Pons (tissue), 1 donor: ENCODE measurements around the gene ANTXRL.
"Not testable (repeated sequence)": the region's sequence is repeated elsewhere in the genome, so short reads cannot be mapped to it uniquely, and the experiment has no call there.

Source experiments
- DNase-seq: peaks from one replicate; pipeline ENCODE4 v3.0.0-alpha.2; 2016; ENCODE audit warnings: low spot score

Gene ANTXRL

DNA sequence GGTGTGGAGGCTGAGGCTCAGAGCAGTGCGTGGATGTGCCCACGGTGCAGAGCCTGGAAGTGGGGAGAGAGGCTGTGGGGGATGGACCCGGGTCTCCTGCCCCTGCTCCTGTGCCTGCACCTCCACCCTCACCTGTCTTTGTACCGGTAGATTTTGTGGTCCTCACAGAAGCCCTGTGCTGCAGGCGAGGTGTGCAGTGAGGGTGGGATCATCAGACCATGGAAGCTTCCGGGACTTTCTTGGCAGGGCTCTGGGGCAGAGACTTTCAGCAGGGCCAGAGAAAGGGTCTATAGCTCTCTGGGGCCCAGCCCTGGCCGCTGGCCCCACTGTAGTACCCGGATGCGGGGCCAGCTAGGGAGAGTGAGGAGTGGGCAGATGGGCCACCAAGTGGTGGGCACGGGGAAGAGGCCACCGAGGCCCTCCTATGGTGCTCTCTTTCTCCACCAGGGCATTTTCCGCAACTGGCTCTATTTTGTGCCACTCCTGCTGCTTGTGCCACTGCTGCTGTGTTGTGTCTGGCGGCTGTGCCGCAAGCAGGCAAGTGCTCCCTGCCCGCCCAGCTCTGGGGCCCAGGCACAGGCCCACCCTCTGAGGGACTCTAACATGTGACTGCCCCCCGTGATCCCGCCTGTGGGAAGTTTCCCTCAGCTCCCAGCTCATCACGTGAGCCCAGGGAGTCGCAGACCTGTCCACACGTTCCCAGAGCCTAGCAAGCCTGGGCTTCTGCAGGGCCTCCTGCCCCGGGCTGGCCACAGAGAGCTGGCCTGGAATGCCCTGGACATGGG lies 22.1 kb downstream of the ANTXRL start:
- DNase-seq = no peak

DNA sequence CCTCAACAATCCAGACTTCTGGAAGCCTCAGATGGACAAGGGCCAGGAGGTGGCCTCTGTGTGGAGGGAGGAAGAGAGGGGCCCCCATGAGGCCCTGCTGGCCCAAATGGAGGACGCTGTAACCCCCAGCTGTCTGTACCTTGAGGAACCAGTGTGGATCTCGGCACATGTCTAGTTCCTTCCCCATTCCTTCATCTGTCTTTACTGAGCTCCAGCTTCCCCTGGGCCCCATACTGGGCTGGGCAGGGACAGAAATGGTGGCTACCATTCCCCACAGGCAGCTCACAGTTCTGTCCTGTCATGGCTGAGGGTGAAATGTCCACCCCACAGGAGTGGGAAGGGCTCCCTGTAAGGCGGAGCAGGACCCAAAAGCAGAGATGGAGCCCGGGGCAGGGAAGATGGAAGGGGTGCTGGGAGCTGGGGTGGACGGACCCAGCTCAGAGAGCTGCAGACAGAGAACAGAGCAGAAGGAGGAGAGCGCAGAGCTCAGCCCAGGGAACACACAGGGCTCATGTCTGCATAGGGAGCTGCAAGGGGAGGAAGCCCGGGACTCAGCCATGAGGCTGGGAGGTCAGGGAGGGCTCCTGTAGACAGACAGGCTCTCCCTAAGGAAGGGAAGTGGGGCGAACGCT lies 22.8 kb downstream of the ANTXRL start:
- DNase-seq = no peak

DNA sequence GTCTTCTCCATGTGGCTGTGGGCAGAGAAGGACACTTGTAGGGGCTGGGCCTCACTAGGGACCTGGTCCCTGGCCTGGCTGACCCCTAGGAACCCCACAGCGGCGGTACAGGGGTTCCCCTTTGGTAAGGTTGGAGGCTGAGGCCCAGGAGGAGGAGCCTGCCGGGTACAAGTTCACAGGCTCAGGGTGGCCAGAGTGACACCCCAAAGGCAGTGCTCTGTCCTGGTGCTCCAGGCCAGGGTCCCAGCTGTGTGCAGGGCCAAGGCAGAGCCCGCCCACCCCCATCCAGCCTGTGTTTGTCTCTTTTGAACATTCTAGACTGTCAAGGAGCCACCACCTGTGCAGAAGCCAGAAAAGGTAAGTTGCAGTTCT lies 23.3 kb downstream of the ANTXRL start:
- DNase-seq = no peak

DNA sequence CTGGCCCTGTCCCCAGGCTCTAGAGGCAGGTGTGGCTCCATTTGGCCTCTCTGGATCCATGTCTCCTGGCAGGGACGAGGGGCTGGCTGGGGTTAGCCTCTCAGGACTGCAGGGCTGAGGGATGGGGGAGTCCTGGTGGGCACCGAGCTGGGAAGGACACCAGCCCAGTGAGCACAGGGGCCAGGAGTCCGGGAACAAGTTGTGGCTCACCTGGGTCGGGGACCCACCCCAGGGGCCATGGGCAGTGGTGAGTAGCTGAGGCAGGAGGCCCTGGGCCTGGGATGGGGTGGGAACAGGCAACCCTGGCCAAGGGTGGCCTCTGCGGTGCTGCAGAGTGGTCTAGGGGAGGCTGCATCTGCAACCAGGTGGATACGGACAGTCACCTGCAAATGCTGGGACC lies 24.1 kb downstream of the ANTXRL start:
- no peak for DNase-seq

DNA sequence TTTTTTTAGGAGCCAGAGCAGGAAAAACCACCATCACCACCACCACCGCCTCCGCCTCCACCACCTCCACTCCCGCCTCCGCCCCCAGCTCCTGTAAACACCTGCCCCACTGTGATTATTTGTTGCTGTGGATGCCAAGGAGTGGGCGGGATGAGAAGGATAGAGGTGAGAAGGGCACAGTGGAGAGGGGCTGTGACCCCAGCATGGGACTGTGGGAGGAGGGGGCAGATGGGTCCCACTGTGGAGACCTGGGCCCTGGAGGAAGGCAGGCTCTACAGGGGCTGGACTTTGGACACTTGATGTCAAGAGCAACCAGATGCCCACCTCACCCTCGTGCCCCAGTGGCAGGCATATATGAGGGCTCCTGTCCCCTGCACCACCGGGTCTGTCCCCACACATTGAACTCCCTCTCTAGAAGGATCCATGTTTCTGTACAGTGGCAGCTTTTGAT lies 24.7 kb downstream of the ANTXRL start:
- no peak for DNase-seq

DNA sequence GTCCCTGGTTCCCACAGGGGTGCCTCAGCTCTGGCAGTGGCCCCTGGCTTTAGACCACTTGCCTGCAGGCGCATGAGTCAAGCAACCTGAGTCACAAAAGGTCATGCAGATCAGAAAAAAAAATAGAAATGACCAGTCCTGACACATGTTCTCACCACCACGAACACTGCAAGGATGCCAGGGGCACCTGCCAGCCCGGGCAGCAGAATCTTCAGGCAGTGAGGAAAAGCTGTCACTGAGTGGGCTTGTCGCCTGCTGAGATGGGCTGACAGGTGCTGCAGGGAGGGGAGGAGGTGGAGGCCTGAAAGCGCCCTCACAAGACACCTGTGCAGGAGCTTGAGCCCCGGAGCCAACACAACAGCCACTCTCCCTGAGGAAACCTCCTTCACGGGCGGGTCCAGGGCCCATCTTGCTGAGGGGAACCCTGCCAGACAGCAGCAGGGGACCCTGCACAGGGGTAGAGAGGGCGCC lies 25.2 kb downstream of the ANTXRL start:
- DNase-seq = not testable (repeated sequence)

DNA sequence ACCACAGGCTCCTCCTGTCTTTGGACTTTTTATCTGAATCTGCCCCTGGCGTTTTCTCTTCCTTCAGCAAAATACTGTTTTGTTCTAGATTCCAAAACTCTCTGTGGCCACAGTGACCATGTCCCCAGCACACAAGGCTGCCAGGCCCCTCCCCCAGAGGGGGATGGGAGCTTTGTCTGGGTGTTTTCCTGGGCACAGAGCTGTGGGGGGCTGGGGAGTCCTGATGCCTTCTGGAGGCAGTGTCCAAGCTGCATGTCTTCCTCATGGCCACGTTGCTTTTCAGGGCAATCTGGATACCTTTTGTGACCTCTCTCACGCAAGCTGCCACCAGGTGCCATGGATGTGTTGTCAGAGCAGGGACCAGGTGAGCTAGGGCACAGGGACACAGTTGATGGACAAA lies 26.2 kb downstream of the ANTXRL start:
- no peak for DNase-seq

DNA sequence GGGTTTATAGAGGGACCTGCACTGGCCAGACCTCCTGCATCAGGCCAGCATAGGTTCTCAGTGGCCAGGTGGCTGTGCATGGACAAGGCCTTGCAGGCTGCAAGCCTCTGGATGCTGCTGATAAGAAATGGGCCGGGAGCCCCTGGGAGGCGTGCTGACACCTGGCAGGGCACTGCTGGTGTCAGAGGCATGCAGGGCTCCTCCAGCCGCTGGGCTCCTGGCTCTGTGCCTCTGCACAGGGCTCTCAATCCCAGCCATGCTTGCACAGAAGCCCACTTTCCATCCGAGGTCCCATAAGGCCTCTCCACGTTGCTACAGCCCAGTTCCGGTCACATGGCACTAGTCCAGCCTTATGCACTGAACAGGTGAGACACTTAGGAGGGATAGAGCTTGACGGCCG lies 27.3 kb downstream of the ANTXRL start:
- DNase-seq = no peak

DNA sequence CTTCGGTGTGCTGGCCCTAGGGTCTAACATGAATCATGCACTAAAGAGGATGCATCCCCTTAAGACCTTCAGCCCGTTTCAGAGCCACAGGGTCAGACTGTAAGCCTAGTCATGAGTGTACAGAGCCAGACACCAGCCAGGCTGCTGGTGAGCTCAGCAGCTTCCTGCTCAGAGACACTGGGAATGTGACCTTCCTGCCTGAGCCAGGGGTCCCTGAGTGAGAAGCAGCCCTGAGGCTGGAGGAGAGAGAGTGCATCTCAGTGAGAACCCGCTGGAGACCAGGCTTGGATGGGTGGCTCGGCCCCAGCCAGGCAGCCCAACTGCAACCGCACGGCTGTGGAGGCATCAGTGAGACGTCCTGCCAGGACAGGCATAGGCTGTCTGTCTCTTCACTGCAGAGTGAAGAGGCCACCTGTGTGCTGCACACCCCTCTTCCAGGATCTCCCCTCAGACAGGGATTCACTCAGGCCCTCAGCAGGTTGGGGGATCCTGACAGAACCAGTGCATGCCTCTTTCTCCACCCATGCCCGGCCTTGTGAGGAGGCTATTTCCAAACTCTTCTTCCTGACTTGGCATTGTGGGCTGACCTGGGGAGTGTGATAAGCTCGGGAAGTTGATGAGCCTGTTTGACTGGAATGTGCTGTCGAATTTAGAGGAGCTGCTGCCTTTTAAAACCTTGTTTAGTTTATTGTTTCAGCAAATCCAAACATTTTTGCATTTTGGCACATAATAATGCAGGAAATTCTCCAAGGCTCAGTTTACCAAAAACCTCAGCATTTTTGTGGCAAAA lies 28.5 kb downstream of the ANTXRL start:
- not testable (repeated sequence) for DNase-seq

DNA sequence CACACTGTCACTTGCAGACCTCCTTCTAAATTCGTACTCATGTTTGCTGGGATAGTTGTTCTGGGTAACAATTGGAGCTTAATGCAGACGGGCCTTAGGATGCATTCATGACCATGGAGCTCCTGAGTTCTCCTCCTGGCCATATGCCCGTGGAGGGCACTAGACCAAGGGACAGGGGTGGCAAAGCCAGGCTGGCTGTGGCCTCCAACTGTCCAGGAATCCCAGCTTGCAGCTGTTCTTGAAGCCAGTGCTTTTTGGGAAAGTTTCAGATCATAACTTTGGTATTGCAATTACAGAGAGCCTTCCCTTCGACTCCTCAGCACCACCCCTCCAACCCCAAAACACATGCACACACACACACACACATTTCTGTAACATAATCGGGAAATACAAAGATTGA lies 30.6 kb downstream of the ANTXRL start:
- DNase-seq = no peak

DNA sequence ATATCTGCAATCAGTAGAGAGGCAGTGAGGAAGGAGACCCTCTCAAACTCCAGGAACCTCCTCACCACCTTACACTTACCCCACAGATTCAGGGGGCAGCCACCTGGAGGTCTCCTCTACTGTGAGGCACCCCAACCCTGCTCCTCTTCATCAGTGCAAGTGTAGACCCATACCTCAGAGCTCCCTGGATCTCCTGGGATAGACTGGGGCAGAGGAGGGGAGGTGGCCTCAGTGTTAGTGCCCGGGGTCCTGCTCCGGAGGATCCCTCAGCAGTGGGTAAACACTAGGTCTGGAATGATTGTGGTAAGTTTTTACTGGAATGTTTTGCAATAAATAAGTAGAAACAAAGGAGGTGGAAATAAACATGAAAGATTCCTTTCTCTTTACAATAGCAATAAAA lies 31.1 kb downstream of the ANTXRL start:
- DNase-seq = no peak

DNA sequence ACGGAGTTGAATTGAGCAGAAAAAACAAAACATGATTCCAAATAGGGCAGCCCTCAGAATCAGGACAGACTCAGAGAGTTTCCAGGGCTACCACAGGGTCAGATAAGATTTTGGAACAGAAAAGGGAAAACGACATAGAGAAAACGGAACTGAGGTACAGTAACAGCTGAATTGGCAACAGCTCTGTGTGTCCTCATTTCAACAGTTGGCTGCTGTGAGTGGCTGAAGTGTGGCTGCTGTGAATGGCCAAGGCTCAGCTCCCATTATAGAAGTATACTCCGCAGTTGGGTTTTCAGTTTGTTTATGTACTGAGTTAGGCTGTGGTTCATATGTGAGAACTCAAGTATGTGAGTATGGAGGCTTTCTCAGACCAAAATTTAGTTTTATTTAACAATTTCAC lies 32.0 kb downstream of the ANTXRL start:
- no peak for DNase-seq

DNA sequence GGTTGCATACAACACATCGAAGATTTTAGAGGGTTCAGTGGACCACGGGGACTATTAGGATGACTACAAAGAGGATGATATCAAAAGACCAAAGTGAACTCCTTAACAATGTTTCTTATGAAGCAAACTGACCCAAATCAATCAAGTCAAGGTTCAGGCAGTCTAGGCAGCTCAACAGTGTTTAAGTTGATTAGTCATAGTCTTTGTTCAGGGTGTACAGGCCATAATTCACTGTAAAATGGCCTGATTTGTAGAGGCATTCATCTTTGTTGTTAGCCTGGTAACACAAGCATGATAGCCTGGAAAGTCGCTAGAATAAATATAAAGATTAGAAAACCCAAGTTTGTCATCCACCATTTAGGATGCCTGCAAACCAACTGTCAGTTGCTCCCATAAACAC lies 32.6 kb downstream of the ANTXRL start:
- DNase-seq = no peak

DNA sequence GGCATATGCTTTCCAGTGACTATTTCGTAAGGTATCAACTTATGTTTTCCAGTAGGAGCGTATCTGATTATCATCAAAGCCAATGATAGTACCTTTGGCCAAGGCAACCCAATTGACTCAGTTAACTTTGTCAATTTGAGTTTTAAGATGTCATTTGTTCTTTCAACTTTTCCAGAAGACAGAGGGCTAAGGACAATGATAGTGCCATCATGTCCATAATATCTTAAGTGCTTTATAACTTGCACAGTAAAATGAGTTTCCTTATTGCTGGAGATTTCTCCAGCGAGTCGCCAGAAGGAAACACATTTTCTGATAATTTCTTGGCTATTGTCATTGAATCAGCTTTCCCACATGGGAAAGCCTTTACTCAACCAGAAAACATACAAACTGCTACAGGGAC lies 35.0 kb downstream of the ANTXRL start:
- DNase-seq = no peak

DNA sequence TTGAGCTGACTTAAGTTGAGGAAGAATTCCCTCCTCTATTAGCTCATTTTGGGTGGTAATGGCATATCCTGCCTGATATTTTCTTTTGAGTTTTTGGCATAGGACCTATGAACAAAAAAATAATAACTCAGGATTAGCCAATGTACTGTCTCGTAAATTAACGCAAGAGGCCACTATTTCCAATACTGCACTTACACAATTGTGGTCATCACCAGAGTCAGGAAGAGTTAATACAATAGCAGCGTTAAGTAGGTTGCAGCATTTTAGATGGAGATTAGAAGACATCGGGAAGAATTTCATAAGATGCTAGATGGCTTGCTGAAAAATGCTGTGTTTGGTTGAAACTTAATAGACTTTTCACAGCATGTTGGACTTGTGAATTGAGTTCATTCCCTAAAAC lies 36.4 kb downstream of the ANTXRL start:
- DNase-seq = no peak

DNA sequence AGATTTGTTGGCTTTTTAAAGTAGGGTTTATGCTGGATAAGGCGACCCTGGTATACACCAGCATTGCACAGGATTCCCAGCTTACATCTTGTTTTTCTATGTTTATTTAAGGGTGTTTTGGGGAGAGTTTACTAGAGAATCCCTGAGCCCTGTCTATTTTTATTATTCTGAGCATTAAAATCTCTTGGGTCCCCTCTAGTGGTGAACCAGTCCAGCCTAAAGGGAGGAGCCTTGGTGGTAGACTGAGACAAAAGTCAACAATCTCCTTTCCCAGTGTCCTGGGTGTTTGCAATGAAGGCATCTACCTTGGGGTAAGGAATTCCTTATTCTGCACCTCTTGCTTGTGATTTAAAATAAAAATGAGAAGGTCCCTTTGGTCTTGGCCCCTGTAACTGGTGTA lies 38.2 kb downstream of the ANTXRL start:
- DNase-seq = peak; percentile 56

DNA sequence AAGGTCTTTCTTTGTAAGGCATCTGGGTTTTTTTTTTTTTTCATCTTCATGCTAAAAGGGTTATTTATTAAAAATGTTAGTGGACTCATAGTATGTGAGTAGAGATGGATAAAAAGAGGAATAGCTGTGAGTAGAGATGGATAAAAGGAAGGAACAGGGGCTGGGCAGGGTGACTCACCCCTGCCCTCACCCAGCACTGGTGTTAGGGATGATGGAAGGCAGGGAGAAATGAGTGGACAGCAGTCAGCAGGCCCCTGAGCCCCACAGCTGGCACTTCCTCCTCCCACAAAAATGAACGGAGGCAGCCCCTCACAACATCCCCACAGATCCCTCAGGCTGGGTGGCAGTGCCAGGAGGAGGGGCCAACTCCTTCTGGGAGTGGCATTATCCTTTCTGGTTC lies 39.3 kb downstream of the ANTXRL start:
- DNase-seq = no peak

DNA sequence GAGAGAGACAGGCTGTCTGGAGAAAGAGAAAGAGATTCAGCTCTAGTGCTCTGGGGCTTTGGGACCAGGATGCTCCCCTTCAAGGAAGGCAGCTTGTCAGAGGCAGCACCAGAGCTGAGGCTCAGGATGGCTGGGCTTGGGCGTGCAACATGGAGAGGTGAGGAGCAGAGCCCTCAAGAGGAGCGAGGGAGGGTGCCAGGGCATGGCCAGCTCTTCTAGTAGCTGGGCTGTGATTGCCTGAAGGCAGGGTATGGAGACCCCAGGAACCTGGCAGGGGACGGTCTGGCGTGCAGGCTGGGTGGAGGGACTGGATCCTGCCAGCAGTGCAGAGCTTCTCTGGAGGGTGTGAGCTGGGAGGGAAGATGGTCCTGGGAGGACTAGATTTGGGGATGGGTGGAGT lies 40.2 kb downstream of the ANTXRL start:
- DNase-seq = no peak

DNA sequence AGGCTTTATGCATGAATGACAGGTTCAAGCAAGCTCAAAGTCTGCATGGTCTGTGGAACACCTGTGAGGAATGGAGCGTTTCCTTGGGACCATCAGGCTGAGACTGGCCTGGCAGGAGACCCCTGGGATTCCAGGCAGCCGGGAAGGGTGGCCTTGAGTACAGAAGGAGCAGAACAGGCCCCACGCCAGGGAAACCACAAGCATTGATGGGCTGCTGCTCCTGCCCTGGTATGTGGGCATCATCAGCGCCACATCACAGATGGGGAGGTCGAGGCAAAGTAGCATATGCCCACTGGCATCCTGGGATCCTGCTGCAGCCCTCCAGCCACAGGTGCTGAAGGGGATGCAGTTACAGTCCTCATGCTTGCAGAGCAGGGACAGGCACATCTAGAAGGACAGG lies 40.9 kb downstream of the ANTXRL start:
- DNase-seq = no peak

DNA sequence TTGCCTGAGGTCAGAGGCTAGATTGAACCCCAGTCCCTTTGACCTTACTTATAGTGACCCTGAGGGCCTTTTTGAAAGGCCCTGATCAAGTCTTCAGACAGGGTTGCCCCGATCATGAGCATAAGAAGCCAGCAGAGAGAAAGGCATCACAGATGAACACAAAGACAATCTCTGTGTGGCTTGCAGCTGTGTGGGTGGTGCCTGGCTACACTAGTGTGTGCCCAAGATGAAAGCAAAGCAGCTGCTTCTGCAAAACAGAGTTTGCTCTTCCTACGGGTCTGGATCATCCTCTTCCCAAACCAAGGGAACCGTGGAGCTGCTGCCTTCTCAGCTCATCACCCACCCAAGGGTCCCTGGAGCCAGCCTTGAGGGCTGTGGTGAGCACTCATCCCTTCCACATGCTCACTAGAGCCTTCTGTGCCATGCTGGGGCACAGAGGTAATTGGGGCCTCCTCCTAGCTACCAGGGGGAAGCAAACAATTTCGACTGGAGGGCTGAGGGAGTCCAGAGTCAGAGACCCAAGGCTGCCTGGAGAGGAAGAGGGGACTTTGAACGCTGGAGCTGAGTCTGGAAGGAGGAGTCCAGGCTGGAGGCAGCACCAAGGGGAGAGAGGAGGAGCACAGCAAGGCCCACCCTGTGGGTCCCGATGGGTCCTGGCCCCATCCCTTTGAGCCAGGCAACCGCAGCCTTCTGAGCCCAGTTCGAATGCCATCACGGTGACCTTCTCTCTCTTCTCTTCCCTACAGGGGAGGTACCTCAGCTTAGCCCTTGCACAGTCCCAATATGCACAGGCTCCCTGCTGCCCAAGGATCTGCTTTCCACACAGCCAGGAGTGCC lies 42.3 kb downstream of the ANTXRL start:
- peak; percentile 95 for DNase-seq

DNA sequence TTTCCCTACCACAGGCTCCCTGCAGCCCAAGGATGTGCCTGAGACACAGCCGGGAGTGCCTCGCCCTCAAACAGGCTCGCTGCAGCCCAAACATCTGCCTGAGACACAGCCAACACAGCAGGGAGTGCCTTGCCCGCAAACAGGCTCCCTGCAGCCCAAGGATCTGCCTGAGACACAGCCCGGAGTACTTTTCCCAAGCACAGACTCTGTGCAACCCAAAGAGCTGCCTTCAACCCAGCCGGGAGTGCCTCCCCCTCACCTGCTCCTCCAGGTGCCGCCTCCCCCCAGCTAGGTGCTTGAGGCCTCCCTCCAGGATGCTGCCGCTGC lies 42.9 kb downstream of the ANTXRL start:
- no peak for DNase-seq

DNA sequence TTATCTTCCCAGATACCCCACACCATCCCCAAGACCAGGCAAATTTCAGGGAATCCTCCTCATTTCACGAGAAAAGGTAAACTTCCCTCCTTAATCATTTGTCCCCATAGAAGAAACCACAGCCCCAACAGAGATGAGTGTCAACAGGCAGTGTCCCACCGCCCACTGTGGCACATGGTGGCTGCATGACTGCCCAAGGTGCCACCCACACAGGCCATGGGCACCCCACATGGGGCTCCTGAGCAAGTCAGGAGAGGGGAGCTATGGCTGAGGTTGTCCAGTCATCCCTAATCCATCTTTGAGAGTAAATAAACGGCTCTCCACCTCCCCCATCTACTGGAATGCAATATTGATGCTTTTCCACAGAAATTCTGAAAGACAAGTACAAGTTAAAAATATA lies 44.1 kb downstream of the ANTXRL start:
- no peak for DNase-seq
